ENCODE data around the gene SLC20A1. TPM values are rescaled to one million over a fixed set of nuclear protein-coding genes. Genes with fewer than 3 reads are reported as not detected.
A peak's percentile ranks its signal among the peaks of the same experiment; 100 is the strongest.

SLC20A1 gene
- total RNA-seq, 1 donor from 2014 or later = 59.4 TPM

DNA sequence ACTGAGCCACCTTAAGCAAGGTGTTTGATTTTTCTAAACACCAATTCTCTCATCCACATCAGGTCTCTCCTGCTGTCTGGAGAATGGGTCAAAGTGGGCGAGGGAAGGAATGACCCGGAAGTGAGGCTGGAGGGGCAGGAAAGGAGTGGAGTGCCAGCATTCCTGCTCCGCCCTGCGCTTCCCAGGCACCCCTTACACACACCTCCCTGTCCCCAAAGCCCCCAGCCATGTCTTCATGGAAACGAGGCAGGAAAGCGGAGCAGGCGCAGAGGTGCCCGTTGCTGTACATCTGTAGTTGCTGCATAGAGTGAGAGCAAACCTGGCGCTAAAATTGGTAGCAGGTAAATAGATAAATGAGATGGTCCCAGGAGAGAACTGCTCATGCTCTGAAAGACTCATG is 47.9 kb downstream of the SLC20A1 start:
- Histone ChIP-seq H3K4me3 (no peak overlapping the region), H3K9me3 (no peaks in the 10 kb centered on the region), H3K27ac (no peak overlapping the region), H3K36me3 (no peaks in the 10 kb centered on the region), H3K4me1 (peaks cover 17% of the 10 kb centered on the region), H3K27me3 (no peaks in the 10 kb centered on the region)
- no peak for DNase-seq
- TF ChIP-seq, protein P1, sequence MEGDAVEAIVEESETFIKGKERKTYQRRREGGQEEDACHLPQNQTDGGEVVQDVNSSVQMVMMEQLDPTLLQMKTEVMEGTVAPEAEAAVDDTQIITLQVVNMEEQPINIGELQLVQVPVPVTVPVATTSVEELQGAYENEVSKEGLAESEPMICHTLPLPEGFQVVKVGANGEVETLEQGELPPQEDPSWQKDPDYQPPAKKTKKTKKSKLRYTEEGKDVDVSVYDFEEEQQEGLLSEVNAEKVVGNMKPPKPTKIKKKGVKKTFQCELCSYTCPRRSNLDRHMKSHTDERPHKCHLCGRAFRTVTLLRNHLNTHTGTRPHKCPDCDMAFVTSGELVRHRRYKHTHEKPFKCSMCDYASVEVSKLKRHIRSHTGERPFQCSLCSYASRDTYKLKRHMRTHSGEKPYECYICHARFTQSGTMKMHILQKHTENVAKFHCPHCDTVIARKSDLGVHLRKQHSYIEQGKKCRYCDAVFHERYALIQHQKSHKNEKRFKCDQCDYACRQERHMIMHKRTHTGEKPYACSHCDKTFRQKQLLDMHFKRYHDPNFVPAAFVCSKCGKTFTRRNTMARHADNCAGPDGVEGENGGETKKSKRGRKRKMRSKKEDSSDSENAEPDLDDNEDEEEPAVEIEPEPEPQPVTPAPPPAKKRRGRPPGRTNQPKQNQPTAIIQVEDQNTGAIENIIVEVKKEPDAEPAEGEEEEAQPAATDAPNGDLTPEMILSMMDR (IDR thresholded peaks at IDR 0.05) = no peak
- intact Hi-C loops (cut with DNase I) = no loop called here
- ATAC-seq = no peak

- Histone ChIP-seq H3K9me3 (no peaks in the 10 kb centered on the region), H3K27me3 (no peaks in the 10 kb centered on the region), H3K27ac (no peak overlapping the region), H3K36me3 (no peaks in the 10 kb centered on the region), H3K4me3 (no peak overlapping the region), H3K4me1 (peaks cover 17% of the 10 kb centered on the region)
- no peak for DNase-seq
- no peak for ATAC-seq
- intact Hi-C loops (cut with DNase I) = no loop called here
- TF ChIP-seq, protein P1 (IDR thresholded peaks at IDR 0.05) = no peak
Measured at GRCh38 chr2:112694182-112694581, 48.4 kb downstream of the SLC20A1 start.

- DNase-seq = no peak
- TF ChIP-seq, protein P1 (IDR thresholded peaks at IDR 0.05) = no peak
- peak overlapping the region; percentile 6 for H3K27ac ChIP-seq
Measured at GRCh38 chr2:112698834-112699515, 53.2 kb downstream of the SLC20A1 start.

GRCh38 chr2:112699984-112700667 is 54.4 kb downstream of the SLC20A1 start:
- Histone ChIP-seq H3K36me3 (no peaks in the 10 kb centered on the region), H3K4me3 (no peak overlapping the region), H3K9me3 (no peaks in the 10 kb centered on the region), H3K27me3 (no peaks in the 10 kb centered on the region), H3K27ac (peak overlapping the region; percentile 53), H3K4me1 (peaks cover 6% of the 10 kb centered on the region)
- ATAC-seq (peak; percentile 71), DNase-seq (no peak)
- TF ChIP-seq, protein P1 (IDR thresholded peaks at IDR 0.05) = no peak
- intact Hi-C loops (cut with DNase I) = no loop called here

More at GRCh38 chr2:112698834-112699515, 53.2 kb downstream of the SLC20A1 start:
- Histone ChIP-seq H3K9me3 (no peaks in the 10 kb centered on the region), H3K4me3 (no peak overlapping the region), H3K4me1 (peaks cover 6% of the 10 kb centered on the region), H3K27me3 (no peaks in the 10 kb centered on the region), H3K36me3 (no peaks in the 10 kb centered on the region)
- ATAC-seq = no peak
- intact Hi-C loops (cut with DNase I) = no loop called here

DNA sequence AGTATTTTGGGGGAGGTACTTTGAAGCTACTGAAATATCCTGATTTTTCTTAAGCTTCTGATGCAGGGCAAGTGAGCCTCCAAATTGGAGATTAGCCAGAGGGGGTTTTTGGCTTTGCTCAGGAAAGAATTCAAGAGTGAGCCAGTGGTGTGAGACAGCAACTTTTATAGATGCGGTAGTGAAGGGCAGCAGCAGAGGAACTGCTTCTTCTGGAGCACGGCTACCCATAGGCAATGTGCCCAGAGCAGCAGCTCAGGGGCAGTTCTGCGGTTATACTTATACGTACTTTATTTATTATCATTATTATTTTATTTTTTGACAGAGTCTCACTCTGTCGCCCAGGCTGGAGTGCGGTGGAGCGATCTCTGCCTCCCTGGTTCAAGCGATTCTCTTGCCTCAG is 55.3 kb downstream of the SLC20A1 start:
- H3K27me3 ChIP-seq = no peaks in the 10 kb centered on the region
- TF ChIP-seq, protein P1 (IDR thresholded peaks at IDR 0.05) = no peak
- H3K9me3 ChIP-seq = no peaks in the 10 kb centered on the region
- intact Hi-C loops (cut with DNase I) = no loop called here
- no peak overlapping the region for H3K4me3 ChIP-seq
- ATAC-seq = peak; percentile 78
- no peaks in the 10 kb centered on the region for H3K36me3 ChIP-seq
- H3K27ac ChIP-seq = peak overlapping the region; percentile 53
- no peak for DNase-seq
- H3K4me1 ChIP-seq = peaks cover 6% of the 10 kb centered on the region
